ENCODE measurements around the gene ENPP1. TPM values are rescaled to one million over a fixed set of nuclear protein-coding genes. Genes with fewer than 3 reads are reported as not detected.

Gene ENPP1
- total RNA-seq, 6 experiments from 2014 or later, result 27.5 to 61.6 (median 45.6) TPM

DNA sequence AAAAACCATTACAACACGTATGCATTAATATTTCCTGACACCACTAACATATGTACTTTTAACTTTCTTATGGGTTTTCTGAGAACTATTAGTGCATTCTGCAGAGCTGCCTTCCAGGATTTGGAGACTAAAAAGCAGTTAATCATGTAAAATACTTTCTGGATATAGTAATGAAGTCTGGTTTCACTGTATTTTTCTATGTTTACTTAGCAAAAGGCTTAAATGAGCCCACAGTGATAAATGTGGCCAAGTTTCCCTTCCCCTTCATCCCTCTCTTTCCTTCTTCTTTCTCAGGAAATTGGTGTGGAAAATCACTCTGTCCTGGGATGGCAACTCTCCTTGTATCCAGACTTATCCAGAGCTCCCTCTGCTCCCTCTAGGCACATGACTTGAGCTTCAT is 29.7 kb upstream of the ENPP1 start:
- Histone ChIP-seq H3K27me3 (no peaks in the 10 kb centered on the region), H3K27ac (no peak overlapping the region), H3K4me3 (no peak overlapping the region), H3K9me3 (no peaks in the 10 kb centered on the region), H3K36me3 (no peaks in the 10 kb centered on the region), H3K4me1 (no peaks in the 10 kb centered on the region)
- TF ChIP-seq, protein P1, sequence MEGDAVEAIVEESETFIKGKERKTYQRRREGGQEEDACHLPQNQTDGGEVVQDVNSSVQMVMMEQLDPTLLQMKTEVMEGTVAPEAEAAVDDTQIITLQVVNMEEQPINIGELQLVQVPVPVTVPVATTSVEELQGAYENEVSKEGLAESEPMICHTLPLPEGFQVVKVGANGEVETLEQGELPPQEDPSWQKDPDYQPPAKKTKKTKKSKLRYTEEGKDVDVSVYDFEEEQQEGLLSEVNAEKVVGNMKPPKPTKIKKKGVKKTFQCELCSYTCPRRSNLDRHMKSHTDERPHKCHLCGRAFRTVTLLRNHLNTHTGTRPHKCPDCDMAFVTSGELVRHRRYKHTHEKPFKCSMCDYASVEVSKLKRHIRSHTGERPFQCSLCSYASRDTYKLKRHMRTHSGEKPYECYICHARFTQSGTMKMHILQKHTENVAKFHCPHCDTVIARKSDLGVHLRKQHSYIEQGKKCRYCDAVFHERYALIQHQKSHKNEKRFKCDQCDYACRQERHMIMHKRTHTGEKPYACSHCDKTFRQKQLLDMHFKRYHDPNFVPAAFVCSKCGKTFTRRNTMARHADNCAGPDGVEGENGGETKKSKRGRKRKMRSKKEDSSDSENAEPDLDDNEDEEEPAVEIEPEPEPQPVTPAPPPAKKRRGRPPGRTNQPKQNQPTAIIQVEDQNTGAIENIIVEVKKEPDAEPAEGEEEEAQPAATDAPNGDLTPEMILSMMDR (IDR thresholded peaks at IDR 0.05), result no peak
- no peak for TF ChIP-seq POLR2A (IDR thresholded peaks at IDR 0.05)
- intact Hi-C loops (cut with DNase I), result no loop called here
- ATAC-seq (no peak), DNase-seq (no peak)
- WGBS (ENCODE audit: insufficient coverage, low coverage, low lambda C conversion rate, missing lambda C conversion rate), result 72% methylated on average over 1 of the region's 1 CpG

DNA sequence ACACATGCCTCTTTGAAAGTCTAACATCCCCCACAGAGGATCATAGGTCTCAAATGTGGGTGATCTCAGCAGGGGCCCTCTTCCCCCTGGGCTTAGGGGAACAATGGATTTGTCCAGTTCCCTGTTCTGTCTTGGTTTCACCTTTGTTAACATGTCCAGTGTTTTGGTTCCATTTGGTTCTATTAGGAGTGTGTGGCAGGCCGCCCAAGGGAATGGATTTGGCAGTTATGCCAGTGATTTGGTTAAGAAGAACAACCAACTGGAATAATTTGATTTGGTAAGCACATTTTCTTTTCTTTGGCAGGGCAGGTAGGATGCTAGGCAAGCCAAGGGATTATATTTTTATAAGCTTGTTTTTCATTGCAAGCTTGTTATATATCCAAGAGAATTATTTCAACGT is 28.5 kb upstream of the ENPP1 start:
- H3K4me1 ChIP-seq, result no peaks in the 10 kb centered on the region
- no peak overlapping the region for H3K27ac ChIP-seq
- no peak overlapping the region for H3K4me3 ChIP-seq
- DNase-seq, result no peak
- no peaks in the 10 kb centered on the region for H3K36me3 ChIP-seq
- TF ChIP-seq POLR2A (IDR thresholded peaks at IDR 0.05), result no peak
- TF ChIP-seq, protein P1 (IDR thresholded peaks at IDR 0.05), result no peak
- no peaks in the 10 kb centered on the region for H3K27me3 ChIP-seq
- WGBS (ENCODE audit: insufficient coverage, low coverage, low lambda C conversion rate, missing lambda C conversion rate), result 93% methylated on average over 2 of the region's 2 CpGs
- H3K9me3 ChIP-seq, result no peaks in the 10 kb centered on the region
- intact Hi-C loops (cut with DNase I), result no loop called here
- no peak for ATAC-seq

DNA sequence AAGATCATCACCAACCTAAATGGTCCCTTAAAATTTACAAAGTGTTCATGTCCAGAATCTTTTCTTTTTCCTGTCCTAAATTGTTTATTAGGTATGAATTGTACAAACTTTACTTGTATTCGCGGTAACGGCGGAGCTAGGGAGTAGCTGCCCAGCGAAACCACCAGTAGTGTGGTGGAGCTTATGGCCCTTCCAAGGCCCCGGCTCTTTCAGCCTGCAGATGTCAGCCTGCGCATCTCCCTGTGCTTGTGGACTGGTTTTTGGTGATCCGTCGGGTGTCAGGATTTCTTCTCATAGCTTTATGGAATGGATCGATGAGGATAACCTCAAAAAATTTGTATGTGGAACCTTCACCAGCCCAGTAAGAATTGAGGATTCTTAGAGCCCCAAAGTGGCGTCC is 27.2 kb upstream of the ENPP1 start:
- TF ChIP-seq, protein P1 (IDR thresholded peaks at IDR 0.05), result no peak
- no peak for TF ChIP-seq POLR2A (IDR thresholded peaks at IDR 0.05)
- intact Hi-C loops (cut with DNase I), result loop anchor here in 1 of 2 donors (10.0 kb wide), 1 partner anchor 134 kb away; no protein-coding TSS in a partner anchor
- 77% methylated on average over 7 of the region's 11 CpGs for WGBS (ENCODE audit: insufficient coverage, low coverage, low lambda C conversion rate, missing lambda C conversion rate)
- H3K36me3 ChIP-seq, result no peaks in the 10 kb centered on the region
- no peaks in the 10 kb centered on the region for H3K9me3 ChIP-seq
- no peak overlapping the region for H3K27ac ChIP-seq
- H3K4me3 ChIP-seq, result no peak overlapping the region
- no peaks in the 10 kb centered on the region for H3K4me1 ChIP-seq
- ATAC-seq (no peak), DNase-seq (no peak)
- no peaks in the 10 kb centered on the region for H3K27me3 ChIP-seq

DNA sequence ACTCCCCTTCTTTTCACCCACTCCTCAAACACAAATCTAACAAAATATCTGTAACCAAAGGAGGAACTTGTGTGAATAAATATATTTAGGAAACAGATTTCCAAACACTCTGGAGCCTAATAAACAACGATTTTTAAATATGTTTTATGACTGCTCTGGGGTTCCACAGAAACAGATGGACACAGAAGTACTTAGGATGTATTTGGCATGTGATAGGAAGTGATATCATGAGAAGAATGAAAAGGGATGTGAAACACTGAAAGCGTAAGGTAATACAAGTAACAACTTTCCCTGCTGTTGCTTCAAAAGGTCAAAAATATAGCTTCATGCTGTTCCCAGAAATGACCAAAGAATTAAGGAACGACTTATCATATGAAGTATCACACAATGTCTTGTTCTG is 26.1 kb upstream of the ENPP1 start:
- H3K36me3 ChIP-seq, result no peaks in the 10 kb centered on the region
- H3K27me3 ChIP-seq, result no peaks in the 10 kb centered on the region
- TF ChIP-seq, protein P1 (IDR thresholded peaks at IDR 0.05), result no peak
- no peak for TF ChIP-seq POLR2A (IDR thresholded peaks at IDR 0.05)
- H3K4me3 ChIP-seq, result no peak overlapping the region
- ATAC-seq (no peak), DNase-seq (no peak)
- intact Hi-C loops (cut with DNase I), result loop anchor here in 1 of 2 donors (10.0 kb wide), 1 partner anchor 133 kb away; no protein-coding TSS in a partner anchor
- no peak overlapping the region for H3K27ac ChIP-seq
- no peaks in the 10 kb centered on the region for H3K9me3 ChIP-seq
- no peaks in the 10 kb centered on the region for H3K4me1 ChIP-seq
- 65% methylated on average over 2 of the region's 3 CpGs for WGBS (ENCODE audit: insufficient coverage, low coverage, low lambda C conversion rate, missing lambda C conversion rate)

DNA sequence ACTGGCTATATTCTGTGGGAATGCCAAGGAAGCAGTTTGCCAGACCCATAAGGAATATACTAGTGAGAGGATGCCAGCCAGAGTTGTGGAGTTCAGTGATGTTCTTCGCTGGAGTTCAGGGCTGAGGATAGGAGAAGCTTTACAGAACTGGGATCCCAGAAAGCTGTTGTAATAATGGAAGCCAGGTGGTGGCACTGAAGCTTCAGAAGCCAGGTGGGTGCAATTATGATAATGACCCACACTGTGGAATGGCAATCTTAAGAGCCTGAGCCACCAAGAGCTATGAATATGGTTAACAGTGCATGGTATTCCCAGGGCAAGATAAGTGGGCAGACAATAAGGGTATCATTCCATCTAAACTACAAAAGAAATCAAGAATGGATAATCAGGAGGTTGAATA is 25.1 kb upstream of the ENPP1 start:
- intact Hi-C loops (cut with DNase I), result loop anchor here in 1 of 2 donors (10.0 kb wide), 1 partner anchor 132 kb away; no protein-coding TSS in a partner anchor
- no peaks in the 10 kb centered on the region for H3K9me3 ChIP-seq
- no peak for DNase-seq
- no peaks in the 10 kb centered on the region for H3K4me1 ChIP-seq
- no peak overlapping the region for H3K27ac ChIP-seq
- no peak overlapping the region for H3K4me3 ChIP-seq
- H3K36me3 ChIP-seq, result no peaks in the 10 kb centered on the region
- ATAC-seq, result peak; percentile 93 to 96 (median 95)
- no peaks in the 10 kb centered on the region for H3K27me3 ChIP-seq
- WGBS (ENCODE audit: insufficient coverage, low coverage, low lambda C conversion rate, missing lambda C conversion rate), result 58% methylated on average over 1 of the region's 1 CpG
- no peak for TF ChIP-seq POLR2A (IDR thresholded peaks at IDR 0.05)
- TF ChIP-seq, protein P1 (IDR thresholded peaks at IDR 0.05), result peak; percentile 44 to 65 (median 52)
